ENCODE data around the gene UVRAG. TPM values are rescaled to one million over a fixed set of nuclear protein-coding genes. Genes with fewer than 3 reads are reported as not detected.
A peak's percentile ranks its signal among the peaks of the same experiment; 100 is the strongest.
"Not testable (repeated sequence)": the region's sequence is repeated elsewhere in the genome, so short reads cannot be mapped to it uniquely, and the experiment has no call there.

The UVRAG gene
- total and polyA plus RNA-seq, 4 experiments from 2014 or later: 11.2 to 32.2 (median 21.3) TPM

GRCh38 chr11:75966537-75967287, 151.7 kb downstream of the UVRAG start:
- POLR2A ChIA-PET (ENCODE audit: partially characterized antibody): no interaction called here
- peaks cover 10 to 21% of the 10 kb centered on the region in 2 donors for H3K36me3 Mint-ChIP-seq

GRCh38 chr11:75968021-75968625, 153.1 kb downstream of the UVRAG start:
- Histone ChIP-seq H3K36me3 (ENCODE audit: insufficient read depth, low read length) (no peaks in the 10 kb centered on the region), H3K27me3 (ENCODE audit: insufficient read depth, low read length) (no peaks in the 10 kb centered on the region), H3K4me3 (ENCODE audit: low read length in 2 of 2) (no peak overlapping the region), H3K4me1 (ENCODE audit: insufficient read depth, low read length) (no peaks in the 10 kb centered on the region), H3K9me3 (ENCODE audit: control insufficient read depth in 1 of 2, low read length in 2 of 2) (no peaks in the 10 kb centered on the region), H3K27ac (ENCODE audit: low read depth, low read length) (no peak overlapping the region)
- Mint-ChIP-seq H3K27me3 (no peaks in the 10 kb centered on the region), H3K9me3 (peaks cover 0 to 12% (median 6%) of the 10 kb centered on the region in 8 donors), H3K36me3 (peaks cover 18 to 21% of the 10 kb centered on the region in 2 donors), H3K4me1 (peaks cover 0 to 10% (median 5%) of the 10 kb centered on the region in 4 donors), H3K4me3 (no peak overlapping the region), H3K27ac (no peak overlapping the region)
- CTCF ChIA-PET (ENCODE audit: partially characterized antibody): no interaction called here
- intact Hi-C loops (cut with micrococcal nuclease): no loop called here
- POLR2A ChIA-PET (ENCODE audit: partially characterized antibody): no interaction called here
- DNase-seq: no peak

More at GRCh38 chr11:75966537-75967287, 151.7 kb downstream of the UVRAG start:
- Mint-ChIP-seq H3K4me3 (no peak overlapping the region), H3K27me3 (no peaks in the 10 kb centered on the region), H3K4me1 (peaks cover 0 to 10% (median 5%) of the 10 kb centered on the region in 4 donors), H3K9me3 (peaks cover 0 to 3% (median 0%) of the 10 kb centered on the region in 8 donors), H3K27ac (no peak overlapping the region)
- no peak for DNase-seq
- Histone ChIP-seq H3K27me3 (ENCODE audit: insufficient read depth, low read length) (no peaks in the 10 kb centered on the region), H3K4me3 (ENCODE audit: low read length in 2 of 2) (no peak overlapping the region), H3K36me3 (ENCODE audit: insufficient read depth, low read length) (no peaks in the 10 kb centered on the region), H3K27ac (ENCODE audit: low read depth, low read length) (no peak overlapping the region), H3K4me1 (ENCODE audit: insufficient read depth, low read length) (no peaks in the 10 kb centered on the region), H3K9me3 (ENCODE audit: control insufficient read depth in 1 of 2, low read length in 2 of 2) (no peaks in the 10 kb centered on the region)
- CTCF ChIA-PET (ENCODE audit: partially characterized antibody): no interaction called here
- intact Hi-C loops (cut with micrococcal nuclease): no loop called here

GRCh38 chr11:75969626-75970308, 154.8 kb downstream of the UVRAG start:
- no peak overlapping the region for H3K27ac ChIP-seq (ENCODE audit: low read depth, low read length)

GRCh38 chr11:75973710-75974109, 158.7 kb downstream of the UVRAG start:
- H3K27me3 Mint-ChIP-seq; intact Hi-C loops (cut with micrococcal nuclease); H3K27ac Mint-ChIP-seq; H3K27me3 ChIP-seq (ENCODE audit: insufficient read depth, low read length); H3K9me3 ChIP-seq (ENCODE audit: control insufficient read depth in 1 of 2, low read length in 2 of 2); DNase-seq; CTCF ChIA-PET (ENCODE audit: partially characterized antibody); H3K4me3 Mint-ChIP-seq; H3K27ac ChIP-seq (ENCODE audit: low read depth, low read length); H3K4me1 ChIP-seq (ENCODE audit: insufficient read depth, low read length); H3K4me3 ChIP-seq (ENCODE audit: low read length in 2 of 2); H3K36me3 ChIP-seq (ENCODE audit: insufficient read depth, low read length); POLR2A ChIA-PET (ENCODE audit: partially characterized antibody): not testable (repeated sequence)
- peaks cover 21 to 27% of the 10 kb centered on the region in 2 donors for H3K36me3 Mint-ChIP-seq
- H3K4me1 Mint-ChIP-seq: peaks cover 11 to 24% (median 20%) of the 10 kb centered on the region in 4 donors
- peaks cover 0 to 21% (median 13%) of the 10 kb centered on the region in 8 donors for H3K9me3 Mint-ChIP-seq

More at GRCh38 chr11:75969626-75970308, 154.8 kb downstream of the UVRAG start:
- no peak overlapping the region for H3K4me3 Mint-ChIP-seq
- H3K36me3 Mint-ChIP-seq: peaks cover 25 to 27% of the 10 kb centered on the region in 2 donors
- H3K4me1 Mint-ChIP-seq: peaks cover 0 to 8% (median 5%) of the 10 kb centered on the region in 4 donors
- no peaks in the 10 kb centered on the region for H3K9me3 ChIP-seq (ENCODE audit: control insufficient read depth in 1 of 2, low read length in 2 of 2)
- H3K9me3 Mint-ChIP-seq: peaks cover 0 to 19% (median 13%) of the 10 kb centered on the region in 8 donors
- no peaks in the 10 kb centered on the region for H3K27me3 Mint-ChIP-seq
- no peaks in the 10 kb centered on the region for H3K27me3 ChIP-seq (ENCODE audit: insufficient read depth, low read length)
- H3K36me3 ChIP-seq (ENCODE audit: insufficient read depth, low read length): no peaks in the 10 kb centered on the region
- POLR2A ChIA-PET (ENCODE audit: partially characterized antibody): no interaction called here
- no peaks in the 10 kb centered on the region for H3K4me1 ChIP-seq (ENCODE audit: insufficient read depth, low read length)
- DNase-seq: no peak
- peak overlapping the region in 1 of 7 donors; percentile 16 for H3K27ac Mint-ChIP-seq
- no peak overlapping the region for H3K4me3 ChIP-seq (ENCODE audit: low read length in 2 of 2)
- CTCF ChIA-PET (ENCODE audit: partially characterized antibody): no interaction called here
- intact Hi-C loops (cut with micrococcal nuclease): no loop called here

- peaks cover 11 to 37% (median 20%) of the 10 kb centered on the region in 4 donors for H3K4me1 Mint-ChIP-seq
- POLR2A ChIA-PET (ENCODE audit: partially characterized antibody); H3K4me1 ChIP-seq (ENCODE audit: insufficient read depth, low read length); intact Hi-C loops (cut with micrococcal nuclease); H3K4me3 ChIP-seq (ENCODE audit: low read length in 2 of 2); H3K27ac Mint-ChIP-seq; H3K27ac ChIP-seq (ENCODE audit: low read depth, low read length); H3K27me3 ChIP-seq (ENCODE audit: insufficient read depth, low read length); H3K27me3 Mint-ChIP-seq; H3K9me3 Mint-ChIP-seq; H3K9me3 ChIP-seq (ENCODE audit: control insufficient read depth in 1 of 2, low read length in 2 of 2); H3K4me3 Mint-ChIP-seq; H3K36me3 ChIP-seq (ENCODE audit: insufficient read depth, low read length); CTCF ChIA-PET (ENCODE audit: partially characterized antibody); DNase-seq: not testable (repeated sequence)
- peaks cover 18 to 26% of the 10 kb centered on the region in 2 donors for H3K36me3 Mint-ChIP-seq
Observed at GRCh38 chr11:75979075-75979474, 164.1 kb downstream of the UVRAG start.

GRCh38 chr11:75979479-75980027, 164.5 kb downstream of the UVRAG start:
- CTCF ChIA-PET (ENCODE audit: partially characterized antibody): not testable (repeated sequence)

GRCh38 chr11:75980031-75980430, 165.0 kb downstream of the UVRAG start:
- ChIA-PET POLR2A (ENCODE audit: partially characterized antibody) (no interaction called here), CTCF (ENCODE audit: partially characterized antibody) (no interaction called here)
- intact Hi-C loops (cut with micrococcal nuclease): no loop called here
- Histone ChIP-seq H3K4me3 (ENCODE audit: low read length in 2 of 2) (no peak overlapping the region), H3K27me3 (ENCODE audit: insufficient read depth, low read length) (no peaks in the 10 kb centered on the region), H3K27ac (ENCODE audit: low read depth, low read length) (no peak overlapping the region), H3K9me3 (ENCODE audit: control insufficient read depth in 1 of 2, low read length in 2 of 2) (no peaks in the 10 kb centered on the region), H3K4me1 (ENCODE audit: insufficient read depth, low read length) (no peaks in the 10 kb centered on the region), H3K36me3 (ENCODE audit: insufficient read depth, low read length) (no peaks in the 10 kb centered on the region)
- H3K27ac Mint-ChIP-seq: no peak overlapping the region
- H3K36me3 Mint-ChIP-seq: peaks cover 24 to 35% of the 10 kb centered on the region in 2 donors
- H3K9me3 Mint-ChIP-seq: peaks cover 0 to 2% (median 0%) of the 10 kb centered on the region in 8 donors
- H3K27me3 Mint-ChIP-seq: no peaks in the 10 kb centered on the region
- peak overlapping the region in 1 of 8 donors; percentile 48 for H3K4me3 Mint-ChIP-seq
- H3K4me1 Mint-ChIP-seq: peaks cover 11 to 37% (median 20%) of the 10 kb centered on the region in 4 donors
- DNase-seq: no peak

More at GRCh38 chr11:75979479-75980027, 164.5 kb downstream of the UVRAG start:
- Mint-ChIP-seq H3K4me1 (peaks cover 11 to 37% (median 20%) of the 10 kb centered on the region in 4 donors), H3K36me3 (peaks cover 23 to 31% of the 10 kb centered on the region in 2 donors), H3K4me3 (peak overlapping the region in 1 of 8 donors; percentile 48)
- H3K9me3 Mint-ChIP-seq; POLR2A ChIA-PET (ENCODE audit: partially characterized antibody); H3K27ac ChIP-seq (ENCODE audit: low read depth, low read length); H3K4me1 ChIP-seq (ENCODE audit: insufficient read depth, low read length); H3K9me3 ChIP-seq (ENCODE audit: control insufficient read depth in 1 of 2, low read length in 2 of 2); H3K27ac Mint-ChIP-seq; H3K27me3 ChIP-seq (ENCODE audit: insufficient read depth, low read length); H3K36me3 ChIP-seq (ENCODE audit: insufficient read depth, low read length); H3K27me3 Mint-ChIP-seq; DNase-seq; intact Hi-C loops (cut with micrococcal nuclease); H3K4me3 ChIP-seq (ENCODE audit: low read length in 2 of 2): not testable (repeated sequence)

Measured in CD4-positive, alpha-beta memory T cell (primary cell).